B cell (primary cell): ENCODE data around the gene CTRB2.

Experiments
- EZH2 ChIP-seq: IDR thresholded peaks from 2 replicates; pipeline ENCODE4 v1.6.1; 2012; ENCODE audit warnings: borderline replicate concordance, low read depth, mild to moderate bottlenecking, moderate library complexity, low read length; ENCODE audit not compliant: insufficient read depth, poor library complexity, severe bottlenecking
- TF ChIP-seq, protein P1 (sequence below): fragments of 200-600 bp; IDR thresholded peaks from one replicate; pipeline ENCODE4 v1.8.0; 2022; ENCODE audit warnings: antibody characterized with exemption, mild to moderate bottlenecking

DNA sequence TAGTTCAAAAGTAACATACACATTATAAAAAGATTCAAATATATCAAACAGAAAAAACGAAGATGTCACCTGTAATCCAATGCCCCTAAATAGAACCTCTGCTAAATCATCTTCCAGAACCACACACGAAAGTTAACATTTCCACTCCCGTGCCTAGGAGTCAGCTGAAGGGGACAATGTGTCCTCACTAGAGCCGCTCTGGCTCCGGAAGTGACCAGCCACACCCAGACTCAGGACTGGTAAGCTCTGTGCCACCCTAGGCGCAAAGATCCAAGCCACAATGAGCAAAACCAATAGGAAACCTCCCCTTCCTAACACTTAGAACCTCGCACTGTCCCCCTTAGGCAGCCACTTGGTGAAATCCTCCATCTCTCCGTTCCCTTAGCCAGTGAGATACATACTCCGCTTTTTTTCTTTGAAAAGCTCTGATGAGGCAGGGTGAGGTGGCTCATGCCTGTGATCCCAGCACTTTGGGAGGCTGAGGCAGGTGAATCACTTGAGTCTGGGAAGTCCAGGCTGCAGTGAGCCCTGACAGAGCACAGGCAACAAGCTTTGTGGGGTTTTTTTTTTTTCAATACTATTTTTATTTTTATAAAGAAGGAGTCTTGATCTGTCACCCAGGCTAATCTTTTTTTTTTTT, 23.6 kb upstream of the CTRB2 start:
- TF ChIP-seq, protein P1, sequence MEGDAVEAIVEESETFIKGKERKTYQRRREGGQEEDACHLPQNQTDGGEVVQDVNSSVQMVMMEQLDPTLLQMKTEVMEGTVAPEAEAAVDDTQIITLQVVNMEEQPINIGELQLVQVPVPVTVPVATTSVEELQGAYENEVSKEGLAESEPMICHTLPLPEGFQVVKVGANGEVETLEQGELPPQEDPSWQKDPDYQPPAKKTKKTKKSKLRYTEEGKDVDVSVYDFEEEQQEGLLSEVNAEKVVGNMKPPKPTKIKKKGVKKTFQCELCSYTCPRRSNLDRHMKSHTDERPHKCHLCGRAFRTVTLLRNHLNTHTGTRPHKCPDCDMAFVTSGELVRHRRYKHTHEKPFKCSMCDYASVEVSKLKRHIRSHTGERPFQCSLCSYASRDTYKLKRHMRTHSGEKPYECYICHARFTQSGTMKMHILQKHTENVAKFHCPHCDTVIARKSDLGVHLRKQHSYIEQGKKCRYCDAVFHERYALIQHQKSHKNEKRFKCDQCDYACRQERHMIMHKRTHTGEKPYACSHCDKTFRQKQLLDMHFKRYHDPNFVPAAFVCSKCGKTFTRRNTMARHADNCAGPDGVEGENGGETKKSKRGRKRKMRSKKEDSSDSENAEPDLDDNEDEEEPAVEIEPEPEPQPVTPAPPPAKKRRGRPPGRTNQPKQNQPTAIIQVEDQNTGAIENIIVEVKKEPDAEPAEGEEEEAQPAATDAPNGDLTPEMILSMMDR, result no peak
- no peak for TF ChIP-seq EZH2
